ENCODE measurements around the gene DNM3.

DNM3 gene

GRCh38 chr1:172043900-172044299, 202.6 kb downstream of the DNM3 start:
- no peak for TF ChIP-seq USF1 (IDR thresholded peaks at IDR 0.05)
- TF ChIP-seq MAX (IDR thresholded peaks at IDR 0.05): no peak
- TF ChIP-seq CEBPB (IDR thresholded peaks at IDR 0.05): no peak
- TF ChIP-seq NFIC (IDR thresholded peaks at IDR 0.05): no peak
- TF ChIP-seq TAF1 (IDR thresholded peaks at IDR 0.05; ENCODE audit: low read depth): no peak
- TF ChIP-seq FOXM1 (IDR thresholded peaks at IDR 0.05; ENCODE audit: borderline replicate concordance, low read depth): no peak
- TF ChIP-seq EP300 (IDR thresholded peaks at IDR 0.05; ENCODE audit: borderline replicate concordance): no peak
- TF ChIP-seq TEAD4 (IDR thresholded peaks at IDR 0.05): no peak
- no peak for TF ChIP-seq CREB1 (IDR thresholded peaks at IDR 0.05; ENCODE audit: low read depth)
- TF ChIP-seq ZBTB7A (IDR thresholded peaks at IDR 0.05; ENCODE audit: low read depth): no peak
- TF ChIP-seq RAD21 (IDR thresholded peaks at IDR 0.05; ENCODE audit: low read depth): no peak

GRCh38 chr1:172051898-172052297, 210.6 kb downstream of the DNM3 start:
- TF ChIP-seq TEAD4 (IDR thresholded peaks at IDR 0.05): no peak
- TF ChIP-seq ZBTB7A (IDR thresholded peaks at IDR 0.05; ENCODE audit: low read depth): no peak

GRCh38 chr1:172054172-172054571, 212.9 kb downstream of the DNM3 start:
- no peak for TF ChIP-seq ZBTB7A (IDR thresholded peaks at IDR 0.05; ENCODE audit: low read depth)

GRCh38 chr1:172068334-172068733, 227.0 kb downstream of the DNM3 start:
- TF ChIP-seq TAF1 (IDR thresholded peaks at IDR 0.05; ENCODE audit: low read depth): no peak
- no peak for TF ChIP-seq CEBPB (IDR thresholded peaks at IDR 0.05)
- TF ChIP-seq TEAD4 (IDR thresholded peaks at IDR 0.05): no peak
- TF ChIP-seq MAX (IDR thresholded peaks at IDR 0.05): no peak
- no peak for TF ChIP-seq YY1 (IDR thresholded peaks at IDR 0.05; ENCODE audit: low read depth)
- no peak for TF ChIP-seq USF1 (IDR thresholded peaks at IDR 0.05)
- no peak for TF ChIP-seq EGR1 (IDR thresholded peaks at IDR 0.05)
- no peak for TF ChIP-seq REST (IDR thresholded peaks at IDR 0.05; ENCODE audit: low read depth)
- TF ChIP-seq FOXM1 (IDR thresholded peaks at IDR 0.05; ENCODE audit: borderline replicate concordance, low read depth): no peak
- no peak for TF ChIP-seq EP300 (IDR thresholded peaks at IDR 0.05; ENCODE audit: borderline replicate concordance)
- no peak for TF ChIP-seq ZBTB7A (IDR thresholded peaks at IDR 0.05; ENCODE audit: low read depth)
- TF ChIP-seq CREB1 (IDR thresholded peaks at IDR 0.05; ENCODE audit: low read depth): no peak
- TF ChIP-seq NFIC (IDR thresholded peaks at IDR 0.05): no peak
- no peak for TF ChIP-seq RAD21 (IDR thresholded peaks at IDR 0.05; ENCODE audit: low read depth)
- TF ChIP-seq TCF12 (IDR thresholded peaks at IDR 0.05; ENCODE audit: low read depth): no peak

- TF ChIP-seq CEBPB (IDR thresholded peaks at IDR 0.05) (no peak), RAD21 (IDR thresholded peaks at IDR 0.05; ENCODE audit: low read depth) (no peak), NFIC (IDR thresholded peaks at IDR 0.05) (no peak), EGR1 (IDR thresholded peaks at IDR 0.05) (no peak), TEAD4 (IDR thresholded peaks at IDR 0.05) (no peak), EP300 (IDR thresholded peaks at IDR 0.05; ENCODE audit: borderline replicate concordance) (no peak), TCF12 (IDR thresholded peaks at IDR 0.05; ENCODE audit: low read depth) (no peak), REST (IDR thresholded peaks at IDR 0.05; ENCODE audit: low read depth) (no peak), USF1 (IDR thresholded peaks at IDR 0.05) (no peak), FOXM1 (IDR thresholded peaks at IDR 0.05; ENCODE audit: borderline replicate concordance, low read depth) (no peak), YY1 (IDR thresholded peaks at IDR 0.05; ENCODE audit: low read depth) (no peak)
Observed at GRCh38 chr1:172069051-172069450, 227.8 kb downstream of the DNM3 start.

GRCh38 chr1:172069534-172069933, 228.2 kb downstream of the DNM3 start:
- TF ChIP-seq FOXM1 (IDR thresholded peaks at IDR 0.05; ENCODE audit: borderline replicate concordance, low read depth) (no peak), CREB1 (IDR thresholded peaks at IDR 0.05; ENCODE audit: low read depth) (no peak), REST (IDR thresholded peaks at IDR 0.05; ENCODE audit: low read depth) (no peak), USF1 (IDR thresholded peaks at IDR 0.05) (no peak), TCF12 (IDR thresholded peaks at IDR 0.05; ENCODE audit: low read depth) (no peak), CEBPB (IDR thresholded peaks at IDR 0.05) (no peak), ZBTB7A (IDR thresholded peaks at IDR 0.05; ENCODE audit: low read depth) (no peak), YY1 (IDR thresholded peaks at IDR 0.05; ENCODE audit: low read depth) (no peak), NFIC (IDR thresholded peaks at IDR 0.05) (no peak), MAX (IDR thresholded peaks at IDR 0.05) (no peak), TAF1 (IDR thresholded peaks at IDR 0.05; ENCODE audit: low read depth) (no peak), EGR1 (IDR thresholded peaks at IDR 0.05) (no peak), EP300 (IDR thresholded peaks at IDR 0.05; ENCODE audit: borderline replicate concordance) (no peak), TEAD4 (IDR thresholded peaks at IDR 0.05) (no peak), RAD21 (IDR thresholded peaks at IDR 0.05; ENCODE audit: low read depth) (no peak)
